Measurements from ENCODE around the gene EPYC.

The EPYC gene

GRCh38 chr12:91004872-91005271 lies at the start of gene EPYC:
Gene EPYC (minus strand): TSS chr12:91004972. CDS start chr12:91002565, 2,407 bp downstream.
- Histone ChIP-seq H3K4me1 (ENCODE audit: control insufficient read depth, insufficient read depth, low read length) (no peaks in the 10 kb centered on the region), H3K9ac (ENCODE audit: low read length) (no peak within 1 kb of the TSS), H3K36me3 (ENCODE audit: control insufficient read depth, insufficient read depth, low read length) (no peaks in the 10 kb centered on the region), H3K27me3 (ENCODE audit: control insufficient read depth, insufficient read depth, low read length) (no peaks in the 10 kb centered on the region), H3K4me3 (ENCODE audit: low read depth, low read length) (no peak within 1 kb of the TSS), H3K9me3 (ENCODE audit: control insufficient read depth, insufficient read depth, low read depth, low read length) (no peaks in the 10 kb centered on the region), H3K27ac (ENCODE audit: low read depth, low read length) (no peak within 1 kb of the TSS)

GRCh38 chr12:91053951-91054715 lies 49.4 kb upstream of the EPYC start:
- Histone ChIP-seq H3K9me3 (ENCODE audit: control insufficient read depth, insufficient read depth, low read depth, low read length) (no peaks in the 10 kb centered on the region), H3K36me3 (ENCODE audit: control insufficient read depth, insufficient read depth, low read length) (no peaks in the 10 kb centered on the region), H3K4me3 (ENCODE audit: low read depth, low read length) (no peak overlapping the region), H3K27ac (ENCODE audit: low read depth, low read length) (no peak overlapping the region), H3K9ac (ENCODE audit: low read length) (no peak overlapping the region), H3K27me3 (ENCODE audit: control insufficient read depth, insufficient read depth, low read length) (no peaks in the 10 kb centered on the region), H3K4me1 (ENCODE audit: control insufficient read depth, insufficient read depth, low read length) (no peaks in the 10 kb centered on the region)

- Histone ChIP-seq H3K9ac (ENCODE audit: low read length) (no peak overlapping the region), H3K4me1 (ENCODE audit: control insufficient read depth, insufficient read depth, low read length) (no peaks in the 10 kb centered on the region), H3K27ac (ENCODE audit: low read depth, low read length) (no peak overlapping the region), H3K36me3 (ENCODE audit: control insufficient read depth, insufficient read depth, low read length) (no peaks in the 10 kb centered on the region), H3K4me3 (ENCODE audit: low read depth, low read length) (no peak overlapping the region), H3K9me3 (ENCODE audit: control insufficient read depth, insufficient read depth, low read depth, low read length) (no peaks in the 10 kb centered on the region), H3K27me3 (ENCODE audit: control insufficient read depth, insufficient read depth, low read length) (no peaks in the 10 kb centered on the region)
Observed at GRCh38 chr12:91052026-91052425, 47.3 kb upstream of the EPYC start.

- no peak overlapping the region for H3K9ac ChIP-seq (ENCODE audit: low read length)
- no peaks in the 10 kb centered on the region for H3K9me3 ChIP-seq (ENCODE audit: control insufficient read depth, insufficient read depth, low read depth, low read length)
- no peaks in the 10 kb centered on the region for H3K4me1 ChIP-seq (ENCODE audit: control insufficient read depth, insufficient read depth, low read length)
- no peaks in the 10 kb centered on the region for H3K27me3 ChIP-seq (ENCODE audit: control insufficient read depth, insufficient read depth, low read length)
- no peak overlapping the region for H3K4me3 ChIP-seq (ENCODE audit: low read depth, low read length)
- no peaks in the 10 kb centered on the region for H3K36me3 ChIP-seq (ENCODE audit: control insufficient read depth, insufficient read depth, low read length)
- H3K27ac ChIP-seq (ENCODE audit: low read depth, low read length): no peak overlapping the region
Observed at GRCh38 chr12:91044586-91044985, 39.8 kb upstream of the EPYC start.

GRCh38 chr12:91043408-91043807 lies 38.6 kb upstream of the EPYC start:
- H3K9me3 ChIP-seq (ENCODE audit: control insufficient read depth, insufficient read depth, low read depth, low read length): no peaks in the 10 kb centered on the region
- no peaks in the 10 kb centered on the region for H3K36me3 ChIP-seq (ENCODE audit: control insufficient read depth, insufficient read depth, low read length)
- no peak overlapping the region for H3K9ac ChIP-seq (ENCODE audit: low read length)
- no peaks in the 10 kb centered on the region for H3K27me3 ChIP-seq (ENCODE audit: control insufficient read depth, insufficient read depth, low read length)
- no peaks in the 10 kb centered on the region for H3K4me1 ChIP-seq (ENCODE audit: control insufficient read depth, insufficient read depth, low read length)
- no peak overlapping the region for H3K4me3 ChIP-seq (ENCODE audit: low read depth, low read length)
- H3K27ac ChIP-seq (ENCODE audit: low read depth, low read length): no peak overlapping the region

- Histone ChIP-seq H3K27ac (ENCODE audit: low read depth, low read length) (no peak overlapping the region), H3K9ac (ENCODE audit: low read length) (no peak overlapping the region), H3K9me3 (ENCODE audit: control insufficient read depth, insufficient read depth, low read depth, low read length) (no peaks in the 10 kb centered on the region), H3K27me3 (ENCODE audit: control insufficient read depth, insufficient read depth, low read length) (no peaks in the 10 kb centered on the region), H3K4me1 (ENCODE audit: control insufficient read depth, insufficient read depth, low read length) (no peaks in the 10 kb centered on the region), H3K36me3 (ENCODE audit: control insufficient read depth, insufficient read depth, low read length) (no peaks in the 10 kb centered on the region), H3K4me3 (ENCODE audit: low read depth, low read length) (no peak overlapping the region)
Observed at GRCh38 chr12:91040096-91040755, 35.5 kb upstream of the EPYC start.

- Histone ChIP-seq H3K4me1 (ENCODE audit: control insufficient read depth, insufficient read depth, low read length) (no peaks in the 10 kb centered on the region), H3K27ac (ENCODE audit: low read depth, low read length) (no peak overlapping the region), H3K36me3 (ENCODE audit: control insufficient read depth, insufficient read depth, low read length) (no peaks in the 10 kb centered on the region), H3K9ac (ENCODE audit: low read length) (no peak overlapping the region), H3K27me3 (ENCODE audit: control insufficient read depth, insufficient read depth, low read length) (no peaks in the 10 kb centered on the region), H3K9me3 (ENCODE audit: control insufficient read depth, insufficient read depth, low read depth, low read length) (no peaks in the 10 kb centered on the region), H3K4me3 (ENCODE audit: low read depth, low read length) (no peak overlapping the region)
Observed at GRCh38 chr12:91037276-91037675, 32.5 kb upstream of the EPYC start.

GRCh38 chr12:91033251-91033650 lies 28.5 kb upstream of the EPYC start:
- H3K4me1 ChIP-seq (ENCODE audit: control insufficient read depth, insufficient read depth, low read length): no peaks in the 10 kb centered on the region
- H3K27me3 ChIP-seq (ENCODE audit: control insufficient read depth, insufficient read depth, low read length): no peaks in the 10 kb centered on the region
- no peaks in the 10 kb centered on the region for H3K9me3 ChIP-seq (ENCODE audit: control insufficient read depth, insufficient read depth, low read depth, low read length)
- H3K36me3 ChIP-seq (ENCODE audit: control insufficient read depth, insufficient read depth, low read length): no peaks in the 10 kb centered on the region
- no peak overlapping the region for H3K4me3 ChIP-seq (ENCODE audit: low read depth, low read length)
- no peak overlapping the region for H3K27ac ChIP-seq (ENCODE audit: low read depth, low read length)
- no peak overlapping the region for H3K9ac ChIP-seq (ENCODE audit: low read length)

GRCh38 chr12:91023326-91024004 lies 18.7 kb upstream of the EPYC start:
- no peaks in the 10 kb centered on the region for H3K36me3 ChIP-seq (ENCODE audit: control insufficient read depth, insufficient read depth, low read length)

GRCh38 chr12:91021076-91021475 lies 16.3 kb upstream of the EPYC start:
- Histone ChIP-seq H3K27me3 (ENCODE audit: control insufficient read depth, insufficient read depth, low read length) (no peaks in the 10 kb centered on the region), H3K9ac (ENCODE audit: low read length) (no peak overlapping the region), H3K9me3 (ENCODE audit: control insufficient read depth, insufficient read depth, low read depth, low read length) (no peaks in the 10 kb centered on the region), H3K4me1 (ENCODE audit: control insufficient read depth, insufficient read depth, low read length) (no peaks in the 10 kb centered on the region), H3K36me3 (ENCODE audit: control insufficient read depth, insufficient read depth, low read length) (no peaks in the 10 kb centered on the region), H3K4me3 (ENCODE audit: low read depth, low read length) (no peak overlapping the region), H3K27ac (ENCODE audit: low read depth, low read length) (no peak overlapping the region)

More at GRCh38 chr12:91023326-91024004, 18.7 kb upstream of the EPYC start:
- no peaks in the 10 kb centered on the region for H3K27me3 ChIP-seq (ENCODE audit: control insufficient read depth, insufficient read depth, low read length)
- H3K9me3 ChIP-seq (ENCODE audit: control insufficient read depth, insufficient read depth, low read depth, low read length): no peaks in the 10 kb centered on the region
- H3K4me3 ChIP-seq (ENCODE audit: low read depth, low read length): no peak overlapping the region
- no peaks in the 10 kb centered on the region for H3K4me1 ChIP-seq (ENCODE audit: control insufficient read depth, insufficient read depth, low read length)
- no peak overlapping the region for H3K9ac ChIP-seq (ENCODE audit: low read length)
- H3K27ac ChIP-seq (ENCODE audit: low read depth, low read length): no peak overlapping the region

GRCh38 chr12:91019455-91019854 lies 14.7 kb upstream of the EPYC start:
- Histone ChIP-seq H3K4me3 (ENCODE audit: low read depth, low read length) (no peak overlapping the region), H3K9ac (ENCODE audit: low read length) (no peak overlapping the region), H3K9me3 (ENCODE audit: control insufficient read depth, insufficient read depth, low read depth, low read length) (no peaks in the 10 kb centered on the region), H3K36me3 (ENCODE audit: control insufficient read depth, insufficient read depth, low read length) (no peaks in the 10 kb centered on the region), H3K4me1 (ENCODE audit: control insufficient read depth, insufficient read depth, low read length) (no peaks in the 10 kb centered on the region), H3K27me3 (ENCODE audit: control insufficient read depth, insufficient read depth, low read length) (no peaks in the 10 kb centered on the region), H3K27ac (ENCODE audit: low read depth, low read length) (no peak overlapping the region)

Data from HUES6 (cell line).